HG03342 (cell line): ENCODE results near the gene PCDH7.

ENCODE experiments used
- ATAC-seq: cut with Tn5 transposase; IDR thresholded peaks from one replicate; pipeline ENCODE4 v1.9.1; 2021; ENCODE audit warnings: mild to moderate bottlenecking, moderate library complexity; ENCODE audit not compliant: unreplicated experiment

PCDH7 gene

GRCh38 chr4:30726090-30726675, 6.0 kb downstream of the PCDH7 start:
- no peak for ATAC-seq

- no peak for ATAC-seq
These were observed 7.2 kb downstream of the PCDH7 start for GRCh38 chr4:30727409-30727808.

GRCh38 chr4:30728311-30728710, 8.1 kb downstream of the PCDH7 start:
- no peak for ATAC-seq

- ATAC-seq: no peak
These were observed 23.7 kb downstream of the PCDH7 start for GRCh38 chr4:30743897-30744296.

- no peak for ATAC-seq
These were observed 24.2 kb downstream of the PCDH7 start for GRCh38 chr4:30744386-30744785.

GRCh38 chr4:30744957-30745640, 24.9 kb downstream of the PCDH7 start:
- ATAC-seq: no peak

- ATAC-seq: no peak
These were observed 26.6 kb downstream of the PCDH7 start for GRCh38 chr4:30746735-30747134.

GRCh38 chr4:30753316-30753715, 33.1 kb downstream of the PCDH7 start:
- ATAC-seq: no peak

GRCh38 chr4:30754021-30754420, 33.9 kb downstream of the PCDH7 start:
- no peak for ATAC-seq

GRCh38 chr4:30755346-30755745, 35.2 kb downstream of the PCDH7 start:
- ATAC-seq: no peak

- ATAC-seq: no peak
These were observed 36.4 kb downstream of the PCDH7 start for GRCh38 chr4:30756553-30756952.

- no peak for ATAC-seq
These were observed 37.2 kb downstream of the PCDH7 start for GRCh38 chr4:30757357-30757756.

- no peak for ATAC-seq
These were observed 40.4 kb downstream of the PCDH7 start for GRCh38 chr4:30760551-30760950.

- no peak for ATAC-seq
These were observed 43.2 kb downstream of the PCDH7 start for GRCh38 chr4:30763321-30763727.

- no peak for ATAC-seq
These were observed 44.9 kb downstream of the PCDH7 start for GRCh38 chr4:30765022-30765421.

GRCh38 chr4:30767147-30767845, 47.1 kb downstream of the PCDH7 start:
- ATAC-seq: no peak

GRCh38 chr4:30768277-30768676, 48.1 kb downstream of the PCDH7 start:
- no peak for ATAC-seq

GRCh38 chr4:30769093-30769492, 48.9 kb downstream of the PCDH7 start:
- ATAC-seq: no peak

- no peak for ATAC-seq
These were observed 49.9 kb downstream of the PCDH7 start for GRCh38 chr4:30770049-30770549.

- ATAC-seq: no peak
These were observed 50.6 kb downstream of the PCDH7 start for GRCh38 chr4:30770812-30771211.

- no peak for ATAC-seq
These were observed 56.3 kb downstream of the PCDH7 start for GRCh38 chr4:30776451-30776850.

GRCh38 chr4:30776921-30777415, 56.8 kb downstream of the PCDH7 start:
- ATAC-seq: no peak
